GM12878 (cell line): Measurements from ENCODE around the gene TEPSIN. TPM values are rescaled to one million over a fixed set of nuclear protein-coding genes. Genes with fewer than 3 reads are reported as not detected.

Experiments
- CBX5 ChIP-seq: sonication (generic); IDR thresholded peaks from 2 replicates; pipeline ENCODE4 v1.6.1; 2016; ENCODE audit warnings: low read depth, moderate library complexity, mild to moderate bottlenecking, inconsistent platforms
- E2F4 ChIP-seq: IDR thresholded peaks from 2 replicates; pipeline ENCODE4 v1.6.1; 2012; ENCODE audit warnings: low read depth, low read length, improper control_type of control experiment
- E4F1 ChIP-seq: fragments of 450-650 bp; IDR thresholded peaks from 2 replicates; pipeline ENCODE4 v1.6.1; 2018; ENCODE audit warnings: borderline replicate concordance, mild to moderate bottlenecking; ENCODE audit not compliant: partially characterized antibody
- EP300 ChIP-seq, 2 experiments: fragments of 150-350 bp in 1 of 2; IDR thresholded peaks; 2 replicates each; pipeline ENCODE4 v1.6.1; 2011 to 2012; ENCODE audit warnings: low read depth in 2 of 2, low read length in 2 of 2, borderline replicate concordance in 1 of 2, improper control_type of control experiment in 1 of 2, inconsistent platforms in 1 of 2; ENCODE audit not compliant: control insufficient read depth in 1 of 2
- ETV6 ChIP-seq, 2 experiments: fragments of 450-650 bp in 1 of 2; IDR thresholded peaks in 1 of 2; conservative IDR thresholded peaks in 1 of 2; 2 replicates each; pipeline ENCODE4 v1.6.1; 2014; ENCODE audit warnings: antibody characterized with exemption in 1 of 2, borderline replicate concordance in 1 of 2, low read depth in 1 of 2, mild to moderate bottlenecking in 1 of 2, moderate library complexity in 1 of 2
- FOXM1 ChIP-seq: IDR thresholded peaks from 2 replicates; pipeline ENCODE4 v1.6.1; 2012; ENCODE audit warnings: low read depth, mild to moderate bottlenecking, inconsistent platforms, low read length, moderate library complexity
- JUND ChIP-seq: IDR thresholded peaks from 2 replicates; pipeline ENCODE4 v1.6.1; 2012; ENCODE audit warnings: low read depth, mild to moderate bottlenecking, low read length, improper control_type of control experiment, moderate library complexity
- NFIC ChIP-seq: IDR thresholded peaks from 2 replicates; pipeline ENCODE4 v1.6.1; 2012; ENCODE audit warnings: low read depth, mild to moderate bottlenecking, inconsistent platforms, low read length, moderate library complexity
- NFYA ChIP-seq: IDR thresholded peaks from 2 replicates; pipeline ENCODE4 v1.6.1; 2011; ENCODE audit warnings: low read depth, mild to moderate bottlenecking, low read length, improper control_type of control experiment, borderline replicate concordance
- NKRF ChIP-seq: fragments of 450-650 bp; conservative IDR thresholded peaks from 2 replicates; pipeline ENCODE4 v1.6.1; 2017; ENCODE audit warnings: mild to moderate bottlenecking, moderate library complexity
- RB1 ChIP-seq: fragments of 450-650 bp; formaldehyde crosslinking; IDR thresholded peaks from 2 replicates; pipeline ENCODE4 v1.6.1; 2017; ENCODE audit warnings: mild to moderate bottlenecking, borderline replicate concordance
- SRF ChIP-seq, 2 experiments: IDR thresholded peaks; 2 replicates each; pipeline ENCODE4 v1.6.1; 2011; ENCODE audit warnings: low read depth in 2 of 2, low read length in 2 of 2, mild to moderate bottlenecking in 1 of 2, moderate library complexity in 1 of 2
- STAT1 ChIP-seq: fragments of 450-650 bp; conservative IDR thresholded peaks from 2 replicates; pipeline ENCODE4 v1.6.1; 2014; ENCODE audit warnings: antibody characterized with exemption, mild to moderate bottlenecking
- TCF12 ChIP-seq: IDR thresholded peaks from 2 replicates; pipeline ENCODE4 v1.6.1; 2011; ENCODE audit warnings: low read depth, mild to moderate bottlenecking, low read length
- TCF3 ChIP-seq: IDR thresholded peaks from 2 replicates; pipeline ENCODE4 v1.6.1; 2012; ENCODE audit warnings: low read depth, mild to moderate bottlenecking, low read length, borderline replicate concordance; ENCODE audit not compliant: insufficient read depth
- ZBED1 ChIP-seq: IDR thresholded peaks from 2 replicates; pipeline ENCODE4 v1.6.1; 2016; ENCODE audit warnings: borderline replicate concordance
- ZNF384 ChIP-seq: IDR thresholded peaks from 2 replicates; pipeline ENCODE4 v1.6.1; 2012; ENCODE audit warnings: low read depth, mild to moderate bottlenecking, low read length, improper control_type of control experiment, borderline replicate concordance
- polyA plus RNA-seq, 11 experiments: library from polyadenylated mRNA; depleted of rRNA in 4 of 11; unstranded in 6 of 11; stranded (reverse) in 5 of 11; fragments of >200 nt; fragmentation: Nextera tagmentation in 4 of 11; fragmentation: Illumina TruSeq in 1 of 11; extraction: Ambion mirVana in 4 of 11; extraction: Trizol in 1 of 11; gene quantifications; 1 replicate in 1 of 11; 2 replicates in 10 of 11; pipeline versions ENCODE4 v1.2.1 to v1.2.3, GENCODE V29; 2011 to 2016; ENCODE audit warnings: inconsistent platforms in 2 of 11, missing spikeins in 2 of 11, low read depth in 1 of 11
- total RNA-seq, 4 experiments: library from RNA; depleted of rRNA in 3 of 4; stranded (reverse); fragments of >200 nt in 3 of 4; fragmentation: Illumina TruSeq in 1 of 4; extraction: Trizol in 1 of 4; gene quantifications; 2 replicates each; pipeline versions ENCODE4 v1.2.1 to v1.2.3, GENCODE V29; 2013 to 2021
- TF ChIP-seq, protein P1 (sequence below): IDR thresholded peaks from 2 replicates; pipeline ENCODE4 v1.6.1; 2012; ENCODE audit warnings: low read length, inconsistent platforms
- TF ChIP-seq, protein P2 (sequence below): fragments of 450-650 bp; IDR thresholded peaks from 2 replicates; pipeline ENCODE4 v1.6.1; 2017; ENCODE audit warnings: mild to moderate bottlenecking, low read depth, inconsistent platforms; ENCODE audit not compliant: poor library complexity, severe bottlenecking

The TEPSIN gene
- total and polyA plus RNA-seq, 10 of the 15 experiments (the other 5 are each of a cell fraction or from before 2014, with no cell fraction given): 0.87 to 36.7 (median 5.3) TPM

DNA sequence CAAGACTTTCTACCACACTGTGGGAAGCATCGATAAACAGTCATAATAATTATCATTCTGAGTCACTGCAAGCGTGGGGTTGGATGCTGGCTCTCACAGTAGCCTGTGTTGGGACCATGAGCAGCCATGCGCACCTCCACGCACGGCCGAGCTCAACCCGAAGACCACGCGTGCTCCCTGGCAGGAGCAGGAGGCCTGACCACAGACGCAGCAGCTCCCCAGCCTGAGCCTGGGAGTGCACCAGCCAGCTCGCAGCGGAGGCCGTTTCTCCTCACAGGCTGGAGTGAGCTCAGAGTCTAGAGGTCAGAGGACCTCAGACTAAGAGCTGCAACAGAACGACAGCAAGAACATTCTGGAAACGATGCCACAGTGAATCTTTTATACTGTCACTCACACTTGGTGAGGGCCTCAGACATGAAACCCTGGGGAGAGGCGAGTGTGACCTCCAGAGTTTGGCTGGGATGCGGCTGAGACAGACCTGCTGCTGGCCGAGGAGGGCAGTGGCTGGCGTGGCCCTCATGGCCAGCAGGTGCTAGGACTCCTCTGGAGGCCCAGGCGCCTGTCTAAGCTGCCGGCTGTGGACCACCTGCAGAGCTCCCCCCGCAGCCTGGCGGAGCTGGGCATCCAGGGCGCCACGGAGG, 6.3 kb upstream of the TEPSIN start (continued):
- TF ChIP-seq FOXM1 (no peak), ZNF384 (no peak), NFIC (peak; percentile 54; the same call in 1 of the 2 replicates), ZBED1 (peak; percentile 75; the same call in 1 of the 2 replicates), ETV6 (conservative IDR thresholded peaks at IDR 0.05 in 1 of 2, IDR thresholded peaks at IDR 0.05 in 1 of 2; ENCODE audit: borderline replicate concordance in 1 of 2, low read depth in 1 of 2) (no peak), E4F1 (no peak), JUND (peak; percentile 65; the same call in 1 of the 2 replicates), STAT1 (no peak), RB1 (no peak), TCF12 (0 out of 2 replicates have a peak, but pooled peaks have one; percentile 40), E2F4 (no peak), CBX5 (no peak), TCF3 (no peak), NFYA (no peak), EP300 (IDR thresholded peaks at IDR 0.05; ENCODE audit: borderline replicate concordance in 1 of 2, control insufficient read depth in 1 of 2, low read depth in 2 of 2, low read length in 2 of 2) (0 out of 4 replicates have a peak, but pooled peaks of 1 of the 2 experiments have one; percentile 16), NKRF (no peak), SRF (IDR thresholded peaks at IDR 0.05; ENCODE audit: low read depth in 2 of 2, low read length in 2 of 2) (0 out of 4 replicates have a peak, but pooled peaks of 1 of the 2 experiments have one; percentile 46)
- TF ChIP-seq, protein P1, sequence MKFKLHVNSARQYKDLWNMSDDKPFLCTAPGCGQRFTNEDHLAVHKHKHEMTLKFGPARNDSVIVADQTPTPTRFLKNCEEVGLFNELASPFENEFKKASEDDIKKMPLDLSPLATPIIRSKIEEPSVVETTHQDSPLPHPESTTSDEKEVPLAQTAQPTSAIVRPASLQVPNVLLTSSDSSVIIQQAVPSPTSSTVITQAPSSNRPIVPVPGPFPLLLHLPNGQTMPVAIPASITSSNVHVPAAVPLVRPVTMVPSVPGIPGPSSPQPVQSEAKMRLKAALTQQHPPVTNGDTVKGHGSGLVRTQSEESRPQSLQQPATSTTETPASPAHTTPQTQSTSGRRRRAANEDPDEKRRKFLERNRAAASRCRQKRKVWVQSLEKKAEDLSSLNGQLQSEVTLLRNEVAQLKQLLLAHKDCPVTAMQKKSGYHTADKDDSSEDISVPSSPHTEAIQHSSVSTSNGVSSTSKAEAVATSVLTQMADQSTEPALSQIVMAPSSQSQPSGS: peak; percentile 90
- TF ChIP-seq, protein P2, sequence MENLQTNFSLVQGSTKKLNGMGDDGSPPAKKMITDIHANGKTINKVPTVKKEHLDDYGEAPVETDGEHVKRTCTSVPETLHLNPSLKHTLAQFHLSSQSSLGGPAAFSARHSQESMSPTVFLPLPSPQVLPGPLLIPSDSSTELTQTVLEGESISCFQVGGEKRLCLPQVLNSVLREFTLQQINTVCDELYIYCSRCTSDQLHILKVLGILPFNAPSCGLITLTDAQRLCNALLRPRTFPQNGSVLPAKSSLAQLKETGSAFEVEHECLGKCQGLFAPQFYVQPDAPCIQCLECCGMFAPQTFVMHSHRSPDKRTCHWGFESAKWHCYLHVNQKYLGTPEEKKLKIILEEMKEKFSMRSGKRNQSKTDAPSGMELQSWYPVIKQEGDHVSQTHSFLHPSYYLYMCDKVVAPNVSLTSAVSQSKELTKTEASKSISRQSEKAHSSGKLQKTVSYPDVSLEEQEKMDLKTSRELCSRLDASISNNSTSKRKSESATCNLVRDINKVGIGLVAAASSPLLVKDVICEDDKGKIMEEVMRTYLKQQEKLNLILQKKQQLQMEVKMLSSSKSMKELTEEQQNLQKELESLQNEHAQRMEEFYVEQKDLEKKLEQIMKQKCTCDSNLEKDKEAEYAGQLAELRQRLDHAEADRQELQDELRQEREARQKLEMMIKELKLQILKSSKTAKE: no peak
